DMS53 treated with DMSO at 0.1 percent for 48 hours (cell line): ENCODE measurements around the gene FANCC.

ENCODE experiments used
- DNase-seq: peaks from one replicate; lab custom pipeline; 2025; ENCODE audit not compliant: unreplicated experiment; lab: John Stamatoyannopoulos, UW

Gene FANCC

DNA sequence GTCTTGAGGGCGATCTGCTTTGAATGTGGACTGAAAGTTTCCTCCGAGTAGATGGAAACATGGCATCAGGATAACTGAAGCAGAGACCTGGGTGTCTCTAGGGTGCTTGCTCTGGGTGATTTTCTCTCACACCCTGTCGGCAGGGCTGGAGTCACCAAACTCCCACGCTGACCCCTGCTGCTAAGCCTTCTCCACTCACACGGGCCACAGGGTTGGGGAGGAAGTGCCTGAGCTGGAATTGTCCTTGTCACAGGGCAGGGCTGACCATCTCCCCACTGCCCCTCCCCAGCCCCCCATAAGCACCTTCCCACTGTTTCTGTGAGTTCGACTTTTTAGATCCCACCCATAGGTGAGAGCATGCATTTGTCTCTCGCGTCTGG, 212.9 kb downstream of the FANCC start:
- DNase-seq, result no peak

DNA sequence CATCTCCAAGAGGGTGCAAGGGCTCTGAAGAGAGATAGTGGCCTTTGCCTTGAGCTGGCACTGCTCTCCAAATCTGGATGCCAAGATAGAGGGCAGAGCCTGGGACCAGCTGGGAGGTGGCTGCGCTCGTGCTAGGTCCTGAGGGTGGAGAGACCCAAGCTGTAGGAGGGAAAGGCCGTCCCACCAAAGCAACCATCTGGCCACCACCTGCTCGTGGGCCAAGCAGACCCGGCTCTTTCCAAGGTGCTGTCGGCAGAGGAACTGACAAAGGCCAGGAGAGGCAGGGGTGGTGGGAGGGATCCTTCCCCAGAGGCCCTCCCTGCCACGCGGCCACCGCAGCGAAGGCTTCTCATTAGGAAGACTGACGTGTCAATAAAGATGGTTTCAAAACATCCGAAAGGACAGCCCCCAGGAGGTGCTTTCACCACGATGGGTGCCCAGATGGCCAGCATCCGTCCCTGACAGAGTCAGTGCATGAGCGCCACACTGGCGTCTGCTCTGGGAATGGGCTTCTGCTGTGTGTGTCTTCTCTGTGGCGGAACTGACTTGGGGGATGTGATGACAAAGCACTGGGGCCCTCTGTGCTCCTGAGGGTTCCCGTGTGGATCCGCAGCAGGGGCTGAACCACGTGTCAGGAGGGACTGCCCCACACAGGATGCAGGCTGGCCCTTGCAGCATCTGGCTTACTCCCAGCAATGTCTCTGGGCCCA, 213.5 kb downstream of the FANCC start:
- no peak for DNase-seq

DNA sequence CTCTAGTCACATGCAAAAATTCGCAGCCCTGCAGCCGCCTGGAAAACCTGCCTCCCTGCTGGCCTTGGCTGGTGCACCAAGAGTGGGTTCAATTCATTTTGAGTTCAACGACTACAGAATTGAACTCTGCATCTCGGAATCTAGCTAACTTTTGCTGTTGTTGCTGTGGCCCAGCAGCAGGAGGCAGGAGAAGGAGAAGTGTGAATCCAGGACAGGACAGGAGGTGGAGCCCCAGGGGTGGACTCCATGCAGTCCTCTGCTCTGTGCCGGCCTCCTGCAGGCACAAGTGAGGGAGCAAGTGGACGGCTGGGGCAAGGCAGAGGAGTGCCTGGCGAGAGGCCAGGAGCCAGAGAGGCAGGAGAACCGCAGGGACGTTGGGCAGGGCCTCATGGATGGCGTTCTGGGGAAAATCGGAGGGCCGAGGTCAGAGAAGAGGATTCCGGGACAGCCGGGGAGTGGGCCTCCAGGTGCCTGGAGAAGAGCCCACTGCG, 214.2 kb downstream of the FANCC start:
- DNase-seq, result no peak

DNA sequence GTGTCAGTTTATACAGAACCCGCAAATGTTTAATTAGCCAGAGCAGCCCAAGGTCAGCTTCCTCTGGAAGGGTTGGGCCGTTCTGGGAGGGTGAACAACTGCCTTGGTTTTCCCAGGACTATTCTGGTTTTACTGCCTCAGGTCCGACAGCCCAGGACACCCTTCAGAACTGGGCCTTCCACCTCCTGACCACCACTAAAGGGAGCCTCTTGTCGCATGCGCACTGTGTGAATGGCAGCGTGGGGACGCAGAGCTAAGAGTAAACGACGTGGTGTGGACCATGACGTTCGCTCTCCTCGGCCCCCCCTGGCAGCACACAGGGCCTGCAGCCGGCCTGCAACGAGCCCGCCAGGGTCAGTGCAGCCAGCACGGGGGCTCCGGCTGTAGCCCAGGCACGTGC, 214.9 kb downstream of the FANCC start:
- DNase-seq, result no peak

DNA sequence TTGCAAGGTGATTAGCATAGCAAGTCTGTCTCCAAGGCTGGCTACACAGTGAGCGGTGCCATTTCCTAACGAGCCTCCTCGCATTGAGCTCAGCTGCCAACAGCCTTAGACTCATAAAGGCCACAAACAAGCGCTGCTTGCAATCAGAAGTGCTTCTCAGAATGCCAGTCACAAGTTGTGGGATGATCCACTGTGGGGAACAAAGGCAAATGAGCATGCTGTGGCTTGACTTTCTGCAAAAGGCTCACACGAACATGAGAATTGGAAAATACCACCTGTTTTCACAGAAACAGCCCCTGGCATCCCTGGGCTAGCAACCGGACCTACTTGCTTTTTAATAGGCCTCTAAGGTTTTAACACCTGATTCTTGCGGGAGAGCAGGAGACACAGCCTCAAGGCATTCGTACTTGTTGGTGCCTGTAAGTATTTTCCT, 215.5 kb downstream of the FANCC start:
- no peak for DNase-seq

DNA sequence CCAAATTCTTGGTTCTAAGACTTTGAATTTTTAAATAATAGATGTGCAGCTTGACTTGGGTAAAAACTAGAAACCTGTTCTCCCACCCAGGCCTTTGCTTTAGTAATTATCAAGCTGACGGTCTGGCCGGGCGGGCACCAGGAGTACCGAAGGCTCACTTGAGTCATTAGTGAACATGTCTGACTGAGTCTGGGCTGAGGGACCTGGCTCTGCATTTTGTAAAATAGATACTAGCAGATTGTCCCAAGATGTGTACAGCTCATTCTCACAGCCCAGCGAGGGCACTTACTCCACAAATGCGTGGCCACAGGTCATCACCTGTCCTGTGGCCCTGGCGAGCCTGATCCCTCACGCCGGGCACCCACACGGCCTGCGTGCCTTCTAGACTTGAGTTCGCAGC, 216.2 kb downstream of the FANCC start:
- DNase-seq, result no peak

DNA sequence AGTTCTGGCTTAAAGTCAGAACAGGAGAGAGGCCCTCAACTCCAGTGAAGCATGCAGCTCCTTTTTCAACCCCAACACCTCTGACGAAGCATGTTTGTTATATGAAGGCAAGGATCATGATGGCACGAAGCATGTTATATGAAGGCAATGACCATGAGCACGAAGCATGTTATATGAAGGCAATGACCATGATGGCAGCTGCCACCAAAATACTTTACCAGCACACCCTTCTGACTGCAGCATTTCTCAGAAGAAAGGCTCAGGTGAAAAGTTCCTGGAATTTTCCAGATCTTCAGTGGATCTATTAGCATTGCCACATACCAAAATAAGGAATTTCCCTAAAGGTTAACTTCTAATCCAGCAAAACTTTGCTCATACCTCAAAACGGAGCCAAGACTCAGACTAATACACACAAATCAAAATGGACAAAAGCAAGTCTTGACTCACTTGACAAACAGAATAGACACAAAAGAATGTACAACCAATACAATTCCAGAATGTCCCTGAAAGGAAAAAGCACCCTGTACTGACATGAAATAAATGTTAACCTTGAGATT, 217.4 kb downstream of the FANCC start:
- no peak for DNase-seq

DNA sequence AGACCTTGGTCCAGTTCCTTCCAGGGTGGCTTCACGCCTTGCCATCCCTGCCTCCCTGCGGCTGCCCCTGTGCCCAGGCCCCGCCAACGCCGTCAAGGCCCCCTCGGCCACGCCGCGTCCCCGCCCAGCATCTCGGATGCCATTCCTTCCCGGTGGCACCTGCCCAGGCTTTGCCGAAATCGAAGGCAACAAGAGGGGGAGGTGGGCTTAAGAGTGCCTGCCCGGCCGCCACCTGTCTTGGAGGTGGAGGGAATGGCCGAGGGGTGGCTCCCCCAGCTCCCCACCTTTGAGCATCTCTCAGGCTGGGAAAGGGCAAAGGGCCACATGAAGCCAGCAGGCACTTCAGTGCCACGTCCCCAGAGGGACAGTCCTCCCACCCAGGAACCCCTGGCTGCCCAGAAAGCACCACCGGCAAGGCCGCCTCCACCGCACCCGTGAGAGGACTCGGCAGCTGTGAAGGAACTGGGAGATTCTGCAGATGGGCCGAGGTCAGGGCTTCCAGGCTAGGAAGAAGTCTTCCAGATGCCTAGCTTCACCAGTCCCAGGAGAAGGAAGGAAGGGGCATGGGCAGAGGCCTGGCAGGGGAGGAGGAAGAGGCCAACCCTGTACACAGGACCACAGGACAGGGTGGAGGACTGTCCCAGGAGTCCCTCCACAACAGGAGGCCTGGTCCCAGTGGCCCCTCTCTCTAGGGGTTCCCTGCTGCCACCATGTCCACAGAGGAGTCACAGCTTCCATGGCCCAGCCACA, 218.0 kb downstream of the FANCC start:
- DNase-seq, result no peak

DNA sequence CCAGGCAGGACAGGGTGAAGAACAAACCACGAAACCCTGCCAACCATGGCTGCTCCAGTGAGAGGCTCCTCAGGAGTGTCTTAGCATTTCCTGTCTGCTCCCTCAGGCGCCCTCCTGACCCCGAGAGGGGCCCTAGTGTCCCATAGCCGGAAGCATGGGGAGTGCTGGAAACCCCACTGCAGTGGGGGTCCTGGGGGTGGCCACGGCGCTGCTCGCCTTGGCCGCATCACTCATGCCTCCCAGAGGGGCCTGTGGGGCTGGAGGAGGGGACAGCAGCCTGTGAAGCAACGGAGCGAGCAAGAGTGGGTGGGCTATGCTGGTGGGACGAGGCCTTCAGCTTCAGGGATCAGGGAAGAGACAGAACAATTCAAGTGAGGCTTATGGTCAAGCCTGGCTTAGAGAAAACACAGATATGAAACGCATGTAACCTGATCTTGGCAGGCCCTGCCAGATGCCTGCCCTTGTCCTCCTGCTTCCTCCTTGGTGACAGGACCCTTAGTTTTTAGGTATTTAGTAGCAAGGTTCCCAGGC, 219.1 kb downstream of the FANCC start:
- no peak for DNase-seq

DNA sequence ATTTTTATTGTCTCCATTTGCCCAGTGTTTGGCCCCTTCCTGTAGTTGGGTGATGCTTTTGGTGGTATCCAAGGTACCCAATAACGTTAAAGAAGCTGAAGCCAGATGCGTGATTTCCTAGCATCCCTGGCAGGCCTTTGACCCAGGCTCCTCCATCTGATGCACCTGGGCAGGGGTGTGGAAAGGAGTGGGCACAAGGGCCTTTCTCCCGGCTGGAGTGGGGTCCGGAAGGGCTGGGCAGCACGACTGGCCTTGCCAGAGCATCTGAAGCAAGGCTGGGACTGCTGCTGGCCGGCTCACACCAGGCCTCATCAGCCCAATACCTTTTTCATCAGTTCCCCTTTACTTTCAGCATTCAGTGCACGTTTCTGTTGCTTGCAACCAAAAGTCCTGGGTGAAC, 220.2 kb downstream of the FANCC start:
- DNase-seq, result no peak

DNA sequence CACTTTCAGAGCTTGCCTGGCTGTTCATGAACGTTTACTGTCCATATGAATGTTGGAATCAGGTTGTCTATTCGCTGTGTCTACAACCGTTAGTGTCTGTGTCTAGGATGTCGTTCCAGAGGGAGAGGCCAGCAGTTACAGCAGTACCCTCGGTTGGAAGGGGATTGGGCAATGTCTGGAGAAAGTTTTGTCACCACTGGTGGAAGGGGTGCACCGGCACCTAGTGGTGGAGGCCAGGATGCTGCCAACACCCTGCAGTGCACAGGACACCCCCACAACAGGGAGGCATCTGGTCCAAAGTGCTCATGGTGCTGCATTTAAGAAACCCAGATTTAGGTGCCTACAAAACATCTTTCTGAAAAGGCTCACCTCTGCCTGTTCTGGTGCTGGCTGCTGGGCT, 220.7 kb downstream of the FANCC start:
- DNase-seq, result no peak

DNA sequence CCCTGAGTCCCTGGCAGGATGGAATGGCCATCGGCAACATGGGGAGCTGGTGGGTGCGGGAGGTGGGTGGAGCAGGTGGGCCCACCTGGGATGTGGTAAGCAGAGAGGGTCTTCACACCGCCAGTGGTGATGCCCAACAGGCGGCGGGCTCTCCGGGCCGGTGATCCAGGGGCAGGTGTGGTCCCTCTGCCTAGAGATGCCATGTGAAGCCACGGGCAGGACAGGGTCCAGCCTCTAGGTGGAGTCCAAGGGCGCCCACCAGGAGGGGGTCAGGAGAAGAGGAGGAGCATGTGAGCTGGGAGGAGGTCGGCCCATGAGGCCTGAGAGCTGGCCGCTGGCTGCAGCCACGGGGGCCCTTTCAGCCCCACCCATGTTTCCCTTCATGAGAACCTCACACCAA, 221.1 kb downstream of the FANCC start:
- DNase-seq, result no peak

DNA sequence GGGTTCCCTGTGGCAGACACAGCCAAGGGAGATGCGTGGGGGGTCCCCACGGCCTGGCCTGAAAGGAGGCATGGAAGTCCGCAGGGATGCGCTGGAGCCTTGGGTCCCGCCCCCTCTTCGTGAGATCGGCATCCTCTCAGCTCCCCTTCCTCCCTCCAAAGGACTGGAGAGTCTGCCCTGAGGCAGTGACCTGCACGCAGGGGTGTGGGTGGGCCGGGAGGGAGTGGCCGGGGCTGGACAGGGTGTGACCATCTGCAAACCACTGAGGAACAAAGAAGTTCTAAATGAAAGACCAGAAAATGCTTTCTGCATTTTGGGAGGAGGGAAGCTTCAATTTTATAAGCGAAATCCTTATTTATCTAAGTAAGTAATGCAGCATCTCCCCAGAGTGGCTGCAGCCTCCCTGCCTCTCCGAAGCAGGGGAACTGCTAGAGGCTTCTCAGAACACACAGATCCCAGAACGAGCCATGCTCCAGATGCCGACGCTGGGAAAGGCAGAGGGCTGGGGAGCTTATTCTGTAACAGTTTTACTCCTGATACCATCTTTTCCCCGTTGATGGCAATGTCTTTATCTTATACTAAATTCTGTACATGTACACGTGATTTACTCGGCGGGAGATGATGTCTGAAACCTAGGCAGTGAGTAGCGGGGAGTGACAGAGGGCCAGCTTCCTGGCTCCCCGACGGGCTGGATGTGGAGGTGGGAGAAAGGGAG, 221.7 kb downstream of the FANCC start:
- no peak for DNase-seq

DNA sequence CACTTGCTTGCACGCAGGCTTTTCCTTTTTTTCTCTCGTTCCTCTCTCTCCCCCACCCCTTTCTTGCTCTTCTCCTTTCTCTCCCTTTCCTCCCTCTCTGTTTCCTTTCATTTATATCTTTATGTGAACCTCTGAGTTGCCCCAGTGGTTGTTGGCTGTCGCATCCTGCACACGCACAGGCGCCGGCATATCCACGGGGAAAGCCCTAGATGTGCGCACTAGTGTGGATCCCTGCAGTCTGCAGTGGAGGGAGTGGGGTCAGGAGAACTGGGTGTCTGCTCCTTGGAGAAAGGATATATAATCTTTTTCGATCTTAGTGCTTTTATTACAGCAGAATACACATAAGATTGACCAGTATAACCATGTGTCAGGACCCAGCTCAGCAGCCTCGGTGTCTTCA, 223.5 kb downstream of the FANCC start:
- no peak for DNase-seq

DNA sequence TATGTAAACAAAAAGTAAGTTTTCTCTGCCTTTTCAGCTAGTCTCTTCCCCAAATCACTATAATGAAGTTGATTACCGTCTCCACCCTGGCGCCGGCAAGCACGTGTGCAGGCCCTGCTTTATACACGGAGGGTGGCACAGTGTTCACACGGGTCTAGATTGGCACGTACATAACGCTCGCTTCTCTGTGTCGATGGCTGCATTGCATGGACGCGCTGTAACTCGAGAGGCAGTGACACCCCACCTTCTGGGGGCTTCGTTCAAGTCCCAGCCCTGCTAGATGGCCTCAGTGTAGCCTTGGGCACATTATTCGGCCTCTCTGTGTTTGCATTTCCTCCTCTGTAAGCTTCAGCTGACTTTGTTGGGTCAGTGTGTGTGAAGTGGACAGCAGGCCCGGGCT, 223.9 kb downstream of the FANCC start:
- no peak for DNase-seq

DNA sequence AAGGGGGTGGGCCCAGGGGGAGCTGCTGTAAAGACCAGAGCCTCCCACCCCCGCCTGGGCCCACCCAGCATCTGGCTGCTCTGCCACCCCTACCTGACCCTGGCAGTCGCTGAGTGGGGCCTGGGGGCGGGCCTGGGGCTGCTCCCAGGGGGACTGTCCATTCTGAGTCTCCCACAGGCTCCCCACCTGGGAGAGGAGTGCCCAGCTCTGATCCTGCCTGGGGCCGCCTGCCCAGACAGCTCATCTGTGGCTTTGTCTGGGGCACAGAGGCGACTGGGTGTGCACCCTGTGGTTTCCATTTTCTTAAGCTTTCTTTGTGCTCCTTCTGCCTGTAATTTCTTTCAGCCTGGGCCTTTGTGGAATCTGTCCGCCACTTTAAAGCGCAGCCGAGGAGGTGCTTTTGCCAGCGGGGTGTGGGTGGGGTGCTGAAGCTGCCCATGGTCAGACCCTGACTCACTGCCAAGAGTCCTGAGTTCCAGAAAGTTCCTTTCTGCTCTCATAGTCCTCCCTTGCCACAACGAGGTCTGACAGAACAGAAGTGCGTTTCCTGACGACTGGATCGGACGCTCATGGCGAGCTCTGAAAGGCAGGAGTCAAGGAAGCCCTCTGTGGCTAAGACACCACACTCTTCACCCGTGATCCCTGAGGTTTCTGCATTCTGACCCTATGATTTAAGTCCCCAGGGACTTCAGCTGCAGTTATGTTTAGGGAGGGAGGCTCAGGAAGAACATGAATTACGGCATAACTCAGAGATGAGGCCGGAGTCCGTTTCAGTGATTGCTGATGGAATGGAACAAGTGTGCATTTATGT, 225.0 kb downstream of the FANCC start:
- no peak for DNase-seq

DNA sequence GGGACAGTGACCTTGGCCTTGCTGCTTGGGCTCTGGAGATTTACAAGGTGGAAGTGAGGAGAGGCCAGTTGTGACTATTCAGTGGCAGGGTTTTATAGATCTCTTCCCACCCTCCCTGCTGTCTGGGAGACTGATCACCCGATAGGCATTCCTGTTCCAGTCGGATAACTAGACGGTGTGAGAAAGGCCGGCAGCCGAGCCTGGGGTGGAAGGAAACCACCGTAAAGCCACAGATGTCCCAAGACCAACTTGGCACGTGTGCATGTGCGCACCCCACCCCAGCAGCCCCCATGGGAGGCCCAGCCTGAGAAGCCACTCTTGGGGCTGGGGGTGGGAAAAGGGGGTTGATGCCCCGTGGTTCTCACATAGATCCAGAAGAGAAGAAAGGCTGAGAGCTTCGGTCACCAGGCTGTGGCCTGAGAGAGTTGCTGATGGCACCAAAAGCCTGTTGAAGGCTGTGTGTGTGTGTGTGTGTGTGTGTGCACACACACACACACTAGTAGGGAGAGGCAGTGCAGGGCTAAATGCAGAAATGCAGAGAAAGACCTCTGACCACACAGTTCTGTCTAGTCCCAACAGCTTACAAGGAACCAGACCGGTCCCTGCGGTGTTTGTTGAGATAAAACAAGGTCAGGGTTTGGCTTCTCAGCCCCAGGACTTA, 225.8 kb downstream of the FANCC start:
- no peak for DNase-seq

DNA sequence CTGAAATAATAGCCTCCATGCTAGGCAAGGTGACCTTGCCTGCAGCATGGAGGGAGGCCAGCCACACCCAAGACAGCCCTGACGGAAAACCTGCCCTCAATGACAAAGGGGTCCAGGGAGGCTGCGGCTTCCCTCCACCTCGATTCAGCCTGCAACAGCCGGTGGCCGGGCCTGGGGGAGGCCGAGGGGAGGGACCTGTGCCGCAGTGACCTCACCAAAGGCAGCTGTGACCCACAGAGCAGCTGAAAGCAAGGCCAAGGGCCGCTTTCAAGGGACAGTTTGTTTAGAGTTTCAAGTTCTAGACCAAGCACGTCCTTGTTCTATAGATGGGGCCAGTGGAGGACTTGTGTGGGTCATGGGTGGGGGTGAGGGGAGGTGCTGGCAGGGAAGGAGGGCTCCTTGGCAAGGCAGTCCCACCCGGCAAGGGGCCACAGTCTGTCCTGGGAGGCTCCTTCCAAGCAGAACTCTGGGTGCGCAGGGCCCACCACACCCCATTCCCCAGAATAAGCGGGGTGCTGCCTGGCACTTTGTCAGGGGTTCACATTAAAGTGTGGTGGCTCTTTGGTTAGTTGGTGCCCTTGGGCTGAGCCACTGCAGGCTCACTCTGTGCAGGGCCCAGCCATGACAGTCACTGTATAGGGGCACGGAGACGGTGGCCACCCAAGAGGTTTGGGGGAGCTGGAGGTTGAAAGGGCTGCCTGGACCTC, 226.5 kb downstream of the FANCC start:
- DNase-seq, result no peak

DNA sequence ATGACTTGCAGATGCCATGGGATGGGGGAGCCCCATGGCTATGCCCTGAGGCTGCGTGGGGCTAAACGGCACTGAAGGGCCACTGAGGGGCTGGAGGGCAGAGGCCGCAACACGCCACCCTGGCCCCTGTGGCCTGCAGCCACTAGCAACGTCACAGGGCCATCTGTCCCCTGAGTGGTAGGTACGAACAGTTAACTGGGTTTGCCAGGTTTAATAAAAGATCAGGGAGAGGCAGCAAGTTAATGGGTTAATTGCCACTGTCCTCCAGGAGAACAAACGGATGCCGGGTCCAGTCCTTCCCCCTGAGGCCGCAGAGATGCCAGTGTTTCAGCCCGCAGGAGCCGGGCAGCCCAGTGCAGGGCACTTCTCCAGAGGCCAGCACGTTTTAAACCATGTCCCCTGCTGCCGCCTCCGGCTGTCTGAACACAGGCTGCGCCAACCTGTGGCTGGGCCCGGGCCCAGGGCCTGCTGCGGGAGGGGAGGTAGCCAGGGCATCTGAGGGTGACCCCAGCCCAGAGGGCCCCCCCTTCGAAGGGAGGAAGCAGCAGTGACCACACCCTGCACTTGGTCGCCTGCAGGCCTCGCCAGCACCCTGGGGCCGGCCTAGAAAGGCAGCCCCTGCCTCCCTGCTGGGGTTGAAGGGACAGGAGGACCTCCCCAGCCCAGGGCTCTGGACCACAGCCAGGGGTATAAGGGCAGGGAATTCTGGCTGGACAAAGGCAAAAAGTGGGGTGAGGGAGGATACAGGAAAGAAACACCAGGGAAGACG, 227.3 kb downstream of the FANCC start:
- DNase-seq, result no peak
